RWPE2 (cell line): ENCODE results near the gene LRRC42.

Source experiments
- ATAC-seq: fragments of 200-7000 bp; cut with Tn5 transposase; 3 replicates; pipeline ENCODE4 v1.9.1; 2021; ENCODE audit warnings: low read depth
- DNase-seq: peaks from one replicate; pipeline ENCODE4 v3.0.0-alpha.2; 2020; ENCODE audit warnings: low spot score
- H3K27ac ChIP-seq: fragments of 450-650 bp; 2 replicates; pipeline ENCODE4 v1.5.1; 2017; ENCODE audit warnings: mild to moderate bottlenecking; ENCODE audit not compliant: poor library complexity, severe bottlenecking
- H3K27me3 ChIP-seq: fragments of 250-450 bp; sonication (Bioruptor Pico); 2 replicates; pipeline ENCODE4 v1.5.1; 2021; ENCODE audit warnings: mild to moderate bottlenecking, moderate library complexity; ENCODE audit not compliant: insufficient read depth, poor library complexity, severe bottlenecking
- H3K36me3 ChIP-seq: fragments of 250-450 bp; sonication (Bioruptor Pico); 2 replicates; pipeline ENCODE4 v1.5.1; 2020; ENCODE audit warnings: low read depth, mild to moderate bottlenecking, moderate library complexity
- H3K4me1 ChIP-seq: fragments of 250-450 bp; sonication (Bioruptor Pico); 2 replicates; pipeline ENCODE4 v1.5.1; 2021; ENCODE audit warnings: mild to moderate bottlenecking, moderate library complexity; ENCODE audit not compliant: insufficient read depth, poor library complexity, severe bottlenecking
- H3K4me3 ChIP-seq: fragments of 250-450 bp; sonication (Bioruptor Pico); 2 replicates; pipeline ENCODE4 v1.5.1; 2021; ENCODE audit warnings: mild to moderate bottlenecking, moderate library complexity; ENCODE audit not compliant: severe bottlenecking
- H3K9me3 ChIP-seq: fragments of 250-450 bp; sonication (Bioruptor Pico); 2 replicates; pipeline ENCODE4 v1.5.1; 2021; ENCODE audit warnings: mild to moderate bottlenecking, moderate library complexity; ENCODE audit not compliant: severe bottlenecking
- CTCF ChIP-seq: fragments of 450-650 bp; IDR thresholded peaks from one replicate; pipeline ENCODE4 v1.5.1; 2017; ENCODE audit warnings: mild to moderate bottlenecking, moderate library complexity; ENCODE audit not compliant: poor library complexity, severe bottlenecking

LRRC42 gene

DNA sequence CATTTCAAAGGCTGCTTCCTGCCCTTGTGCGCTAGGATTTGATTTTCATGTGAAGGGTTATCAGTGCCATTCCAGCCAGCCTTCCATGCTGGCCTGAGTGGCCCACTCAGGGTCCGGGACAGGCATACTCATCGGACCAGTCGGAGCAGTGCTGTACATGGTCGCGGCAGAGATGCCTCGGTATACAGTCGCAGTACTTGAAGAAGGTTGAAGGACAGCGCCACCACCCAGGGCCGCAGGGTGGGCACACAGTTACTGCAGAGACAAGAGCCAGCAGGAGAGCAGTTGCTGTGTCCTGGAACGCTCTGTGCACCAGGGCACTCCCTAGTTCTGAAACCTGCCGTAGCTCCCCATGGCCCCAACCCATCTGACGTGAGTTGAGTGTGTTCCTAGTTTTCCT, 62.7 kb downstream of the LRRC42 start:
- H3K4me1 ChIP-seq = no peaks in the 10 kb centered on the region
- no peak overlapping the region for H3K4me3 ChIP-seq
- H3K9me3 ChIP-seq = no peaks in the 10 kb centered on the region
- no peaks in the 10 kb centered on the region for H3K36me3 ChIP-seq
- ATAC-seq (no peak), DNase-seq (no peak)
- no peaks in the 10 kb centered on the region for H3K27me3 ChIP-seq
- no peak for TF ChIP-seq CTCF
- H3K27ac ChIP-seq = no peak overlapping the region

DNA sequence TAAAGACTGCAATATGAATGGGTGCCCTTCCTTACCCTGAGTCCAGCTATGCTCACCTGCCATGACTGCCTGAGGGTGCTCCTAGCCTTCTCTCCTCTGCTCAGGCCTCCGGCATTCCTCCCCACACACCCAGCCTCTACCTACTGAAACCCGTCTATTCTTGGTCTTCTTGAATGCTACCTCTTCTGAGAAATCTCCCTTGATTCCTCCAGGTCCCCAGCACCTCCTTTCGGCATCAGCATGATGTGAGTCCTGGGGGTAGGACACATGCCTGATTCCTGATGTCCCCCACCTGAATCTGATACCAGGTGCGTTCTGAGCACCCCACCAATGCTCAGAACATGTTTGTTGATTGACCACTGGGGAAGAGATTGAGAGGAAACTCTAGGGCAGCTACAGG, 63.3 kb downstream of the LRRC42 start:
- H3K9me3 ChIP-seq = no peaks in the 10 kb centered on the region
- H3K36me3 ChIP-seq = no peaks in the 10 kb centered on the region
- TF ChIP-seq CTCF = no peak
- ATAC-seq (no peak), DNase-seq (no peak)
- H3K4me3 ChIP-seq = no peak overlapping the region
- H3K27ac ChIP-seq = no peak overlapping the region
- no peaks in the 10 kb centered on the region for H3K4me1 ChIP-seq
- no peaks in the 10 kb centered on the region for H3K27me3 ChIP-seq

GRCh38 chr1:54010415-54011117, 64.4 kb downstream of the LRRC42 start:
- no peak overlapping the region for H3K4me3 ChIP-seq
- DNase-seq = no peak
- H3K36me3 ChIP-seq = no peaks in the 10 kb centered on the region
- H3K9me3 ChIP-seq = no peaks in the 10 kb centered on the region
- H3K27ac ChIP-seq = no peak overlapping the region
- H3K27me3 ChIP-seq = no peaks in the 10 kb centered on the region
- H3K4me1 ChIP-seq = no peaks in the 10 kb centered on the region
- TF ChIP-seq CTCF = no peak
- ATAC-seq = no peak

GRCh38 chr1:54011316-54012007, 65.3 kb downstream of the LRRC42 start:
- DNase-seq = no peak
- no peak for TF ChIP-seq CTCF
- no peaks in the 10 kb centered on the region for H3K36me3 ChIP-seq
- no peaks in the 10 kb centered on the region for H3K9me3 ChIP-seq
- no peak overlapping the region for H3K27ac ChIP-seq
- no peak for ATAC-seq
- H3K4me3 ChIP-seq = no peak overlapping the region
- peaks cover 7% of the 10 kb centered on the region for H3K4me1 ChIP-seq
- no peaks in the 10 kb centered on the region for H3K27me3 ChIP-seq

- no peaks in the 10 kb centered on the region for H3K27me3 ChIP-seq
- no peak for TF ChIP-seq CTCF
- H3K36me3 ChIP-seq = no peaks in the 10 kb centered on the region
- ATAC-seq (no peak), DNase-seq (no peak)
- H3K27ac ChIP-seq = no peak overlapping the region
- no peaks in the 10 kb centered on the region for H3K9me3 ChIP-seq
- peaks cover 7% of the 10 kb centered on the region for H3K4me1 ChIP-seq
- no peak overlapping the region for H3K4me3 ChIP-seq
These were observed 65.8 kb downstream of the LRRC42 start for GRCh38 chr1:54012008-54012325.
